Stimulated activated CD4-positive, alpha-beta T cell treated with anti-CD3 and anti-CD28 coated beads, Interleukin-4, amount 100 ng/mL, for 4 hours (primary cell): ENCODE data around the gene TXNDC15.

Experiments used
- DNase-seq, 2 experiments: peaks; one replicate each; pipeline ENCODE4 v3.0.0-alpha.2; 2020

TXNDC15 gene

GRCh38 chr5:134920848-134921575 is 46.8 kb downstream of the TXNDC15 start:
- no peak for DNase-seq

GRCh38 chr5:134932508-134932907 is 58.3 kb downstream of the TXNDC15 start:
- no peak for DNase-seq

GRCh38 chr5:134934202-134934601 is 60.0 kb downstream of the TXNDC15 start:
- DNase-seq = no peak

DNA sequence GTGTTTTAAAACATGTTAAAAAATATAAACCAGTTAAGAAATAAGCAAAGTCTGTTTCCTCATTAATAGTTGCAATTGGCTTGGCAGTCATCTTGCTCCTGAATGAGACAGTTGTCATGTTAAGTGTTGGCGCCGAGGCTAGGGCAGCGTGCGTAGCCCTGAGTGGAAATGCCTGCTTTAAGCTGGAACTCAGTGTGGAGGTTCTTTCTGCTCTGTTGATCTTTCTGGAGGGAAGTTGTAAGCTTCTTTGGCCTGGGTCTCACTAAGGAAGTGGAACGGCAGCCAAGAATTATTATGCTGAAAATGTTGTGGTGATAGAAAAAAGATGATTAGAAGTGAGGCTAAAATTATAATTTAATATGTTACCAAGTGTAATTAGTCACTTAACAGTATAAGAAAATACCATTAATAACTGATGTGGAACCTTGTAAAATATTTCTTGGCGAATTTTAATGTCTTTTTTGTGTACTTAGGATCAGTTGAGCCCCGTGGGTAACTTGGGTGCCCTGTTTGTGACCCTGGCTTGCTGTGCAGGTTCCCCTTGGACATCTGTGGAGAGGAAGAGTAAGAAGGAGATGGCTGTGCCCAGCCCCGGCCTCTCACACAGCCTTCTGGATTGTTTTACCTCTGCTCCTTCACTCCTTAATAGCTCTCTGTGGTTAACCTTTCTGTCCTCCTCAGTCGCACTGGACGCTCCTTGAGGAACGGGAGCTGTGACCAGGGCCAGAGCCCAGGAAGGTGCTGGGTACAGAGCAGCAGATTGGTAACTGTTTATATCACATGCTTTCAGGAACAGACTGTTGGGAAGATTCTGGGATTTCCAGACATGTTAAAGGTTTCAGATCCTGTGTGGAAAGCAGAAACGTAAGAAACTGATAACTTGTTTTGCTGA is 61.8 kb downstream of the TXNDC15 start:
- DNase-seq = no peak

GRCh38 chr5:134937526-134937925 is 63.4 kb downstream of the TXNDC15 start:
- DNase-seq = no peak

DNA sequence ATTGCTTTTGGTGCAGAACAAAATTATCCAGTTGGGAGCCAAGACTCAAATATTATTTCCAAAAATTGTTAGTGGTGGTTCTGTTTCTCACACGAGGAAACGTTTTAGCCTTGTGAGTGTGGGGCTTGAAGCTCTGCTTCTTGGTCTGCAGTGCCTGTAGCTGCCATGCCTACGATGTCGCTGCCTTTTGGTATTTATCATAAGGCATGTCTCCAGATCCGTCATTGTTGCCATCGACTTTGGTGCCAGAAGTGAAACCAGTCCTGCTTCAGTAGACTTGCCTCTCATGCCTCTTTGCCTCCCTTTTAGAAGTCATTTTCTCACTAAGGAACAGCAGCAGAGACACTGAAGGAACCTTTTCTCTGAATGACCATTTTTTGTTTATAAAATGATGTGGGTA is 63.9 kb downstream of the TXNDC15 start:
- no peak for DNase-seq

- DNase-seq = no peak
Measured at GRCh38 chr5:134939500-134939899, 65.3 kb downstream of the TXNDC15 start.

- DNase-seq = no peak
Measured at GRCh38 chr5:134943547-134943946, 69.4 kb downstream of the TXNDC15 start.

DNA sequence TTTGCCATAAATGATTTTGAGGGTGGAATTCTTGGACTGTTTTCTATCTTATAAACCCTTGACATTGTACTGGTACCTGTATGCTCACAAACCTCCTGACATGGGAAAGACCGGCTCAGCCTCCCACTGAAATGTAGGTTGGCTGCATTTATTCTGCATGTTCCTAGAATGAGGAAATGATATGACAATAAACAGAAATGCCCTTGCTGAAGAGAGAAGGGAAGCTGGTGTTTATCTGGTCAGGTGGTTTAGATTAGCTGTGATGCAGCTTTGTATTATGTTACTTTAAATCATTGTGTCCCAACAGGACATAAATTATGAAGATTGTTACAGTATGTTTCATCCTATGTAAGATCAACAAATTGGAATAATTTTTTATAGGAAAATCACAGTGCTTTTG is 70.5 kb downstream of the TXNDC15 start:
- DNase-seq = no peak

DNA sequence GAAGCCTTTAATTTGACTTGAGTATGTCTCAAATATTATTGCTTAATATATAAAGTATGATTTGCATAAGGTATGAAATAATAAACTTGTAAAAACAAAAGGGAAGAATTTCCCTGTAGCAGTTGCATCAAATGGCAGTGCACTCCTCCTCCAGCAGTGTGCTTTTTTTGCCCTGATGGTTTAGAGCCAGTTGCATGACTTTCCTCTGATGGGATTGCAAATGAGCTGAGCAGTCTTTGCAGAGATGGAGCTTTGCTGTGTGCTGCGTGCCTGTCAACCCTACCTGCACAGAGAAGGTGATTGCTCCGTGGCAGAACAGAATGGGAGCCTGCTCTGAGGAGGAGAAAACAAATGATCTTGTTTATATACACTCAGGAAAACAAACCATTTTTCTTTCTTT is 70.9 kb downstream of the TXNDC15 start:
- no peak for DNase-seq

- no peak for DNase-seq
Measured at GRCh38 chr5:134948911-134949310, 74.7 kb downstream of the TXNDC15 start.

- no peak for DNase-seq
Measured at GRCh38 chr5:134949316-134949715, 75.1 kb downstream of the TXNDC15 start.
